Erythroblast (primary cell): ENCODE data around the gene DAB1.

ENCODE experiments used
- GATA1 ChIP-seq: IDR thresholded peaks from 2 replicates; pipeline ENCODE4 v1.6.1; 2011; ENCODE audit warnings: low read depth, mild to moderate bottlenecking, control low read depth, low read length, moderate library complexity
- POLR2A ChIP-seq: IDR thresholded peaks from 2 replicates; pipeline ENCODE4 v1.6.1; 2011; ENCODE audit warnings: mild to moderate bottlenecking, low read length

- no peak for TF ChIP-seq POLR2A
- TF ChIP-seq GATA1: no peak
These were observed 130.6 kb downstream of the DAB1 start for GRCh38 chr1:57293214-57293613.
